ENCODE measurements around the gene CSTA. TPM values are rescaled to one million over a fixed set of nuclear protein-coding genes. Genes with fewer than 3 reads are reported as not detected.

CSTA gene
- total RNA-seq, 5 donors from 2014 or later (not counting 1 experiment from before 2014, with no cell fraction given), result not detected

DNA sequence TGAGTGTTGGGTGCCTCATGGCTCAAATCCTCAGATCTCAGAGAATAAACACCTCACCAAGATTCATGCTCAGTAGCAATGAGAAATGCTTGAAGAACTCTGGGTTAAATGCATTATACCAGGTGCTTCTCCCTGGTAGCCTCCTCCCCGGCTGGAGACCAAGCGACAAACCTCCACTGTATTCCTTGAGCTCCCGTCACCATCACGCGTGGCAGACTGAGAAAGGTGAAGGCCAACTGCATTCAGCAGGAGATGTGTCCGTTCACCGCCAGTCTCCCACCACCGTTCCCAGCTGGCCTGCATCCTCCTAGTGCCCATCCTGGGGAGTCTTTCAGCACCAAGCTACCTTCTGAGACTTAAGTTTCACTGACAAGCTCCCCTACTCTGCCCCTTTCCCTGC is 7.5 kb downstream of the CSTA start:
- H3K27ac Mint-ChIP-seq, result no peak overlapping the region
- 84% methylated on average over 8 of the region's 8 CpGs for WGBS (ENCODE audit: insufficient coverage)

DNA sequence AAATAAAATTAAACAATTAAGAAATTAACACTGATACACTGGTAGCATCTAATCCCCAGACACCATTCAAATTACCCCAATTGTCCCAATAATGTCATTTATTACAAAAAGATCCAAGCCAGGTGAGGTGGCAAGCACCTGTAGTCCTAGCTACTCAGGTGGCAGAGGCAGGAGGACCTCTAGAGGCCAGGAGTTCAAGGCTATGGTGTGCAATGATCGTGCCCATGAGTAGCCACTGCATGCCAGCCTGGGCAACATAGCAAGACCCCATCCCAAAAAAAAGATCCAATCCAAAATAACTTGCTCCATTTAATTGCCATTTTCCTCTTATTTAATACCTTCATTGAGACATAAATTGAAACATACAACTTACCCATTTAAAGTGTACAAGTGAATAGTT is 17.8 kb downstream of the CSTA start:
- Histone ChIP-seq H3K9me3 (no peaks in the 10 kb centered on the region), H3K4me3 (ENCODE audit: control insufficient read depth in 1 of 2, extremely low read depth in 1 of 2, low read length in 1 of 2) (no peak overlapping the region), H3K27me3 (replicated peaks in 1 of 2; ENCODE audit: control insufficient read depth in 2 of 2, extremely low read depth in 1 of 2, insufficient read depth in 2 of 2, low read length in 1 of 2) (peaks cover 0 to 3% of the 10 kb centered on the region in 2 experiments), H3K27ac (ENCODE audit: low read length) (no peak overlapping the region), H3K36me3 (ENCODE audit: control insufficient read depth in 2 of 2, extremely low read depth in 1 of 2, insufficient read depth in 1 of 2, low read length in 1 of 2) (no peaks in the 10 kb centered on the region), H3K4me1 (ENCODE audit: control insufficient read depth in 1 of 2, extremely low read depth in 1 of 2, insufficient read depth in 2 of 2, low read length in 2 of 2) (no peaks in the 10 kb centered on the region)
- Mint-ChIP-seq H3K4me3 (no peak overlapping the region), H3K9me3 (no peaks in the 10 kb centered on the region), H3K27ac (no peak overlapping the region), H3K36me3 (no peaks in the 10 kb centered on the region), H3K4me1 (no peaks in the 10 kb centered on the region), H3K27me3 (peaks cover 3 to 4% of the 10 kb centered on the region in 2 donors)
- CTCF ChIA-PET, result no interaction called here
- POLR2A ChIA-PET, result no interaction called here
- WGBS (ENCODE audit: insufficient coverage), result no CpG with 5 or more reads among the region's 1 CpG
- ATAC-seq (replicated peaks in 1 of 4) (no peak), DNase-seq (no peak)

More for the DNA sequence above, 7.5 kb downstream of the CSTA start:
- Mint-ChIP-seq H3K36me3 (no peaks in the 10 kb centered on the region), H3K9me3 (no peaks in the 10 kb centered on the region), H3K27me3 (peaks cover 5 to 16% of the 10 kb centered on the region in 2 donors), H3K4me3 (no peak overlapping the region), H3K4me1 (no peaks in the 10 kb centered on the region)
- H3K4me1 ChIP-seq (ENCODE audit: control insufficient read depth in 1 of 2, extremely low read depth in 1 of 2, insufficient read depth in 2 of 2, low read length in 2 of 2), result no peaks in the 10 kb centered on the region
- H3K27me3 ChIP-seq (replicated peaks in 1 of 2; ENCODE audit: control insufficient read depth in 2 of 2, extremely low read depth in 1 of 2, insufficient read depth in 2 of 2, low read length in 1 of 2), result peaks cover 0 to 6% of the 10 kb centered on the region in 2 experiments
- no peak overlapping the region for H3K4me3 ChIP-seq (ENCODE audit: control insufficient read depth in 1 of 2, extremely low read depth in 1 of 2, low read length in 1 of 2)
- CTCF ChIA-PET, result no interaction called here
- H3K9me3 ChIP-seq, result no peaks in the 10 kb centered on the region
- ATAC-seq (replicated peaks in 1 of 4), result no peak
- DNase-seq, result no peak
- H3K27ac ChIP-seq (ENCODE audit: low read length), result no peak overlapping the region
- H3K36me3 ChIP-seq (ENCODE audit: control insufficient read depth in 2 of 2, extremely low read depth in 1 of 2, insufficient read depth in 1 of 2, low read length in 1 of 2), result no peaks in the 10 kb centered on the region
- POLR2A ChIA-PET, result no interaction called here

DNA sequence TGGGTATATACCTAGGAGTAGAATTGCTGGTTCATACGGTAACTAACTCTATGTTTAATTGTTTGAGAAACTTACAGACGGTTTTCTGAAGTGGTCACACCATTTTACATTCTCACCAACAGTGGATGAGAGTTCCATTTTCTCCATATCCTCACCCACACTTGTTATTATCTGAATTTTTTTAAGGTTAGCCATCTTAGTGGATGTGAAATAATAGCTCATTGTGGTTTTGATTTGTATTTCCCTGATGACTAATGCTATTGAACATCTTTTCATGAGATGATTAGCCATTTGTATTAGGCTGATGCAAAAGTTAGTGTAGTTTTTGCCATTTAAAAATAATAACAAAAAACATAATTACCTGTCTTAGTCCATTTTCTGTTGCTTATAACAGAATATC is 18.6 kb downstream of the CSTA start:
- no CpG with 5 or more reads among the region's 2 CpGs for WGBS (ENCODE audit: insufficient coverage)
- Histone ChIP-seq H3K27me3 (replicated peaks in 1 of 2; ENCODE audit: control insufficient read depth in 2 of 2, extremely low read depth in 1 of 2, insufficient read depth in 2 of 2, low read length in 1 of 2) (peaks cover 0 to 9% of the 10 kb centered on the region in 2 experiments), H3K27ac (ENCODE audit: low read length) (no peak overlapping the region), H3K9me3 (no peaks in the 10 kb centered on the region), H3K4me1 (ENCODE audit: control insufficient read depth in 1 of 2, extremely low read depth in 1 of 2, insufficient read depth in 2 of 2, low read length in 2 of 2) (no peaks in the 10 kb centered on the region), H3K36me3 (ENCODE audit: control insufficient read depth in 2 of 2, extremely low read depth in 1 of 2, insufficient read depth in 1 of 2, low read length in 1 of 2) (no peaks in the 10 kb centered on the region), H3K4me3 (ENCODE audit: control insufficient read depth in 1 of 2, extremely low read depth in 1 of 2, low read length in 1 of 2) (no peak overlapping the region)
- Mint-ChIP-seq H3K36me3 (no peaks in the 10 kb centered on the region), H3K4me1 (no peaks in the 10 kb centered on the region), H3K4me3 (no peak overlapping the region), H3K27me3 (peaks cover 4 to 6% of the 10 kb centered on the region in 2 donors), H3K9me3 (no peaks in the 10 kb centered on the region), H3K27ac (no peak overlapping the region)
- no peak for DNase-seq
- ChIA-PET CTCF (no interaction called here), POLR2A (no interaction called here)
- ATAC-seq (replicated peaks in 1 of 4), result no peak

DNA sequence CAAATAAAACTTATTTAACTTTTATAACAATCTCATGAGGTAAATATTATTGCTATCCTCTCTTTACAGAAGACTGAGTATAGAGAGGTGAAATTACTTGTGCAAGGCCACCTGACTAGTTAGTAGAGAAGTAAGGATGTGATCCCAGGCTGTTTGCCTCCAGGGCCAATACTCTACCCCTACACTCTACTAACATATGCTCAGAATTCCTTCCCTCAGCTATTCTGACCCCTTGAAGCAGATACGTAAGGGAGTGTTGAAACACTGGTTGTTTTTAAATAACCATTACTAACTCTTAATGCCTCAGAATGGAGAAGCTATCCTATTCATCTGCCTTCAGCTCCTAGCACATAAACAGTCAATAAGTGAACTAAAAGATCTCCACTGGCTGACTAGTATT is 24.1 kb downstream of the CSTA start:
- DNase-seq, result no peak
- H3K9me3 ChIP-seq, result no peaks in the 10 kb centered on the region
- no peak overlapping the region for H3K27ac Mint-ChIP-seq
- H3K4me3 Mint-ChIP-seq, result no peak overlapping the region
- no peaks in the 10 kb centered on the region for H3K4me1 Mint-ChIP-seq
- peaks cover 0 to 9% of the 10 kb centered on the region in 2 experiments for H3K27me3 ChIP-seq (replicated peaks in 1 of 2; ENCODE audit: control insufficient read depth in 2 of 2, extremely low read depth in 1 of 2, insufficient read depth in 2 of 2, low read length in 1 of 2)
- H3K9me3 Mint-ChIP-seq, result no peaks in the 10 kb centered on the region
- WGBS (ENCODE audit: insufficient coverage), result no CpG with 5 or more reads among the region's 1 CpG
- ChIA-PET CTCF (interaction anchor here (0.6 to 1.0 kb wide), 6 partner anchors 10 to 1098 kb away, joined by 3 to 6 read pairs (median 4); no protein-coding TSS in a partner anchor), POLR2A (no interaction called here)
- no peak overlapping the region for H3K4me3 ChIP-seq (ENCODE audit: control insufficient read depth in 1 of 2, extremely low read depth in 1 of 2, low read length in 1 of 2)
- H3K4me1 ChIP-seq (ENCODE audit: control insufficient read depth in 1 of 2, extremely low read depth in 1 of 2, insufficient read depth in 2 of 2, low read length in 2 of 2), result no peaks in the 10 kb centered on the region
- ATAC-seq (replicated peaks in 1 of 4), result no peak
- H3K36me3 ChIP-seq (ENCODE audit: control insufficient read depth in 2 of 2, extremely low read depth in 1 of 2, insufficient read depth in 1 of 2, low read length in 1 of 2), result no peaks in the 10 kb centered on the region
- H3K27me3 Mint-ChIP-seq, result peaks cover 0 to 2% of the 10 kb centered on the region in 2 donors
- H3K27ac ChIP-seq (ENCODE audit: low read length), result no peak overlapping the region
- H3K36me3 Mint-ChIP-seq, result no peaks in the 10 kb centered on the region

DNA sequence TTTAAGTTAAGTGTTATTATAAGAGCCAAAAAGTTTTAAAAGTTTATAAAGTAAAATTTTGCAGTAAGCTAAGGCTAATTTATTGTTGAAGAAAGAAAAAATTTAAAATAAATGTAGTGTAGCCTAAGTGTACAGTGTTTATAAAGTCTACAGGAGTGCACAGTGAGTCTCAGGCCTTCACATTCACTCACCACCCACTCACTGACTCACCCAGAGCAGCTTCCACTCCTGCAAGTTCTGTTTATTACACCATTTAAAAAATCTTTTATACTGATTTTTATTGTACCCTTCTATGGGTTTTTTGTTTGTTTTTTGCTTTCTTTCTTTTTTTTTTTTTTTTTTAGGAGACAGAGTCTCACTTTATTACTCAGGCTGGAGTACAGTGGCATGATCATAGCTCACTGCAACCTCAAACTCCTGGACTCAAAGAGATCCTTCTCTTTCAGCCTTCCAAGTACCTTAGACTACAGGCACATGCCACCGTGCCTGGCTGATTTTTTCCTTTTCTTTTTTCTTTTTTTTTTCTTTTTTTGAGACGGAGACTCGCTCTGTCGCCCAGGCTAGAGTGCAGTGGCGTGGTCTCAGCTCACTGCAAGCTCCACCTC is 25.9 kb downstream of the CSTA start:
- POLR2A ChIA-PET, result no interaction called here

DNA sequence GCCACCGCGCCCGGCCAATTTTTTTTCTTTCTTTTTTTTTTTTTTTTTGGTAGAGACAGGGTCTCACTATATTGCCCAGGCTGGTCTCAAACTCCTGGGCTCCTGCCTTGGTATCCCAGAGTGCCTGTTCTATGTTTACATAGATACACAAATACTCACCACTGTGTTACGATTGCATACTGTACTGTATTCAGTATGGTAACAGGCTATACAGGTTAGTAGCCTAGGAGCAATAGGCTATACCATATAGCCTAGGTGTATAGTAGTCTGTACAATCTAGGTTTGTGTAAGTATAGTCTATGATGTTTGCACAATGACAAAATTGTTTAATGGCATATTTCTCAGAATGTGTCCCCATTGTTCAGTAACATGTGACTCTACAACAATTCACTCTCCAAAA is 26.6 kb downstream of the CSTA start:
- whole genome bisulfite sequencing (ENCODE audit: insufficient coverage), result no CpG with 5 or more reads among the region's 4 CpGs
- H3K9me3 ChIP-seq, result no peaks in the 10 kb centered on the region
- peaks cover 0 to 2% of the 10 kb centered on the region in 2 donors for H3K27me3 Mint-ChIP-seq
- no peak overlapping the region for H3K4me3 ChIP-seq (ENCODE audit: control insufficient read depth in 1 of 2, extremely low read depth in 1 of 2, low read length in 1 of 2)
- H3K36me3 ChIP-seq (ENCODE audit: control insufficient read depth in 2 of 2, extremely low read depth in 1 of 2, insufficient read depth in 1 of 2, low read length in 1 of 2), result no peaks in the 10 kb centered on the region
- DNase-seq, result no peak
- no peaks in the 10 kb centered on the region for H3K36me3 Mint-ChIP-seq
- POLR2A ChIA-PET, result no interaction called here
- H3K27ac Mint-ChIP-seq, result no peak overlapping the region
- H3K27ac ChIP-seq (ENCODE audit: low read length), result no peak overlapping the region
- no peaks in the 10 kb centered on the region for H3K4me1 ChIP-seq (ENCODE audit: control insufficient read depth in 1 of 2, extremely low read depth in 1 of 2, insufficient read depth in 2 of 2, low read length in 2 of 2)
- CTCF ChIA-PET, result no interaction called here
- no peaks in the 10 kb centered on the region for H3K4me1 Mint-ChIP-seq
- no peak overlapping the region for H3K4me3 Mint-ChIP-seq
- ATAC-seq (replicated peaks in 1 of 4), result no peak
- H3K9me3 Mint-ChIP-seq, result no peaks in the 10 kb centered on the region
- peaks cover 0 to 9% of the 10 kb centered on the region in 2 experiments for H3K27me3 ChIP-seq (replicated peaks in 1 of 2; ENCODE audit: control insufficient read depth in 2 of 2, extremely low read depth in 1 of 2, insufficient read depth in 2 of 2, low read length in 1 of 2)

More for the DNA sequence above, 25.9 kb downstream of the CSTA start:
- ATAC-seq (replicated peaks in 1 of 4), result no peak
- no peak overlapping the region for H3K4me3 ChIP-seq (ENCODE audit: control insufficient read depth in 1 of 2, extremely low read depth in 1 of 2, low read length in 1 of 2)
- CTCF ChIA-PET, result interaction anchor here in 1 of 2 donors (0.6 kb wide), 1 partner anchor 12 kb away, joined by 3 read pairs; no protein-coding TSS in a partner anchor
- no peaks in the 10 kb centered on the region for H3K36me3 ChIP-seq (ENCODE audit: control insufficient read depth in 2 of 2, extremely low read depth in 1 of 2, insufficient read depth in 1 of 2, low read length in 1 of 2)
- Mint-ChIP-seq H3K36me3 (no peaks in the 10 kb centered on the region), H3K9me3 (no peaks in the 10 kb centered on the region), H3K27ac (no peak overlapping the region), H3K4me3 (no peak overlapping the region), H3K27me3 (peaks cover 0 to 2% of the 10 kb centered on the region in 2 donors), H3K4me1 (no peaks in the 10 kb centered on the region)
- 96% methylated on average over 4 of the region's 5 CpGs for WGBS (ENCODE audit: insufficient coverage)
- no peaks in the 10 kb centered on the region for H3K9me3 ChIP-seq
- no peak overlapping the region for H3K27ac ChIP-seq (ENCODE audit: low read length)
- H3K27me3 ChIP-seq (replicated peaks in 1 of 2; ENCODE audit: control insufficient read depth in 2 of 2, extremely low read depth in 1 of 2, insufficient read depth in 2 of 2, low read length in 1 of 2), result peaks cover 0 to 9% of the 10 kb centered on the region in 2 experiments
- DNase-seq, result no peak
- H3K4me1 ChIP-seq (ENCODE audit: control insufficient read depth in 1 of 2, extremely low read depth in 1 of 2, insufficient read depth in 2 of 2, low read length in 2 of 2), result no peaks in the 10 kb centered on the region
